SK-MEL-5 (cell line): Measurements from ENCODE around the gene SLN. TPM values are rescaled to one million over a fixed set of nuclear protein-coding genes. Genes with fewer than 3 reads are reported as not detected.

Experiments
- DNase-seq: peaks from one replicate; pipeline ENCODE4 v3.0.0-alpha.2; 2016; ENCODE audit warnings: low read depth, low spot score
- in situ Hi-C: cut with HindIII; loops from 2 replicates; pipeline ENCODE4 v1.10.0; 2016; ENCODE audit warnings: low sequenced_read_pairs, high pct_unique_total_duplicates, low pct_unique_long_range_greater_than_20kb
- total RNA-seq: library from RNA; depleted of rRNA; stranded (reverse); fragments of >200 nt; shearing (Covaris generic); gene quantifications from 2 replicates; pipeline ENCODE4 v1.2.3, GENCODE V29; 2014

Gene SLN
- total RNA-seq, 1 experiment from 2014 or later, result not detected

DNA sequence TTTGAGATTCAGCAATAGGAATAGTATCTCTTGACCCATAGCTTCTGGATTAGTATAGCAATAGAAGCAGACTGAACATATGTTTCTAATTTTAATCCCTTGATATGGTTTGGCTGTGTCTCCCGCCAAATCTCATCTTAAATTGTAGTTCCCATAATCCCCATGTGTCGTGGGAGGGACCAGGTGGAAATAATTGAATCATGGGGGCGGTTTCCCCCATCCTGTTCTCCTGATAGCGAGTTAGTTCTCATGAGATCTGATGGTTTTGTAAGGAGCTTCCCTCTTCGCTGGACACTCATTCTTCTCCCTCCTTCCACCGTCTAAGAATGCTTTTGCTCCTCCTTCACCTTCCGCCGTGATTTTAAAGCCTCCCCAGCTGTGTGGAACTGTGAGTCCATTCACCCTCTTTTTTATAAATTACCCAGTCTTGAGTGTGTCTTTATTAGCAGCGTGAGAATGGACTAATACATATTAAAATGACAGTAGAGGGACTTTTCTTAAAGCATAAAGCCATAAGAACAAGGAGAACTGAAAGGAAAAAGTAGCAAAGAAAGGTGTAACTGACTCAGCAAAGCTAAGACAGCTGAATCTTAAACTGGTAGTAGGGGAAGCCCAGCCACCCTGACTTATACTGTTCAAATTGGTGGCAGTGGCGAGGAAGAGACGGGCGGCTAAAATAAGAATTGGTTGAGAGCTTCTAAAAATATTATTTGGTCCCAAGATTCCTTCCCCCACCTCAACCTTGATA is 20.3 kb upstream of the SLN start:
- DNase-seq, result no peak
- in situ Hi-C loops, result no loop called here

DNA sequence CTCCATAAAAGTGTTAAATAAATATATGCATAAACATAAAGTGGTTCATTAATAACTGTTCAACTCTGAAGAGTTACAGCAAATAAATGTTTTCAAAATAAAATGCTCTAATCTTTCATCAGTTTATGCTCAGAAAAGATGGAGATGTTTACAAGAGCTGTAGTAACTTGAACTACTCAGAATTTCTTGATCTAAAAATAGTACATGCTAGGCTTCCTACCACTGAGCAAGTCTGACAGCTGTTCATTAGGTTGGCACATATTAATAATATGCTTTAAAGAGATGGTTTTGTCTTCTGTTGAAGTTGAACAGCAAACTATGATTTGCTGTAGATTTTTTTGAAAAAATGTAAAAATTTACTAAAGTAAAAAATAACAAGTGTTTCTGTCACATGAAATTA is 10.8 kb upstream of the SLN start:
- in situ Hi-C loops, result no loop called here
- DNase-seq, result no peak

DNA sequence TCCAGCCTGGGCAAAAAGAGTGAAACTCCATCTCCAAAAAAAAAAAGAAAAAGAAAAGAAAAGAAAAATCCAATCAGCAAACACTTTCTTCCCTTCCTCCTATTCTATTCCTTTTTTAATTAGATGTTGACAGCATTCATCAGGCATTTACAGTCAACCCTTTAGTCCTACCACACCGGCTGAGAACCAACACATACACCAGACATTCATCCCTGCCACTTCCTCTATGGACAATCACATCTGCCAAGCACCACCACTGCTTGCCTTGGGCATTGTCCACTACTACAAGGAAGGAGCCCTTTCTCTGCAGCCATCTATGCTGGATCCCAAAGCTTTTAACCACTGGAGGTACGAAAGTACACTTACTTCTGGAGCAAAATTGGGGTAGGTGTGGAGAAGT is 9.4 kb upstream of the SLN start:
- in situ Hi-C loops, result no loop called here
- DNase-seq, result no peak

DNA sequence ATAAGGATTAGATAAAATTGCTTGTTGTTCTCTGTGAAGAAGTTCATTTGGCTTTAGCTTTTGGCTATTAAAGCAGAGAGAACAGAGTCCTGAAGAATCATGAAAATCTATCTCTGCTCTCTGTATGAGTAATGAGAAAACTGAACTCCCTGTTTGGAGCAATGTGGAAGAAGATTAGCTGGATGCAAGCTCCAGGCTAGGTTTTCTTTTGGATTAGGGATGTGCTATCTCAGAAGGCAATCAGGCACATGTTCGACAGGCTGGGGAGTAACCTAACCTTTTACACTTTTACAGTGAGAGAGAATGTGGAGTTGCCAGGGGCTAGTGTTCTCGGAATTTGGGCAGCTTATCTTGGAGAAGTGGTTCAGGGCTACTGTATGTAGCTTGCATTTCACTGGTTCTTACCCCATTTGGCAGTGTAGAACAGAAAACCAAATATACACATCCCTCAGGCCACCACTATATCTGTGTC is 8.5 kb upstream of the SLN start:
- DNase-seq, result no peak
- in situ Hi-C loops, result no loop called here

DNA sequence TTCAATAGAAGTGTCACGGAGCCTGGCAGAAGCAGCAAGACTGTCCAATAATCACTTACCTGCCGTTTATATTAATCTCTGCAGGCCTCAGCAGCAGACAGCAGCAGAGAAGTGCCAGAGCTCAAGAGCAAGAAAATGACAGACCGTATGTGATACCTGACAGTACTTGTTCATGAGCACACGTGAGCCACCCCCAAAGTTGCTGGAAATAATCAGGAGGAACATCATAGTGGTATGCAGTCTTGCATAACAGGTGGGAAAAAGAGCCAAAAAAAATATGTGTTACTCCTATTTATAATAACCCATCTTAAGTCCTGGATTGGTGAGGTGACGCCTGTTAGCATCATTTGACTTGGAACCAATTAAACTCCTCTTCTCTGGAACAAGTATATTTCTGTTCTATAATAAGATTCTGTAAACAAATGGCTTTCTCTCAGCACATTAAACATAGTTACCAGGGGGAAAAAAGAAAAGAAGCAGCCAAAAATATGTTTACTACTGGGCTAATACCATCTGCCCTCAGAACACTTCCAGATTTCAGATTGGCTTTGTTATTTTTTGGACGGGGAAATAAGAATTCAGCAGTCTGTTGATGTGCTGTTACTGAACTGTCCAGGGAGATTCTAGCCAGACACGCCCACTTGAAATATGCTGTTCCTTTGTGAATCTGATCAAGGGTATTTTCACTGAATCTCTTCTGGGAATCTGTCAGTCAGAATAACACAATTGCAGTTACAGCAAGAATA is 7.9 kb upstream of the SLN start:
- in situ Hi-C loops, result no loop called here
- DNase-seq, result no peak

DNA sequence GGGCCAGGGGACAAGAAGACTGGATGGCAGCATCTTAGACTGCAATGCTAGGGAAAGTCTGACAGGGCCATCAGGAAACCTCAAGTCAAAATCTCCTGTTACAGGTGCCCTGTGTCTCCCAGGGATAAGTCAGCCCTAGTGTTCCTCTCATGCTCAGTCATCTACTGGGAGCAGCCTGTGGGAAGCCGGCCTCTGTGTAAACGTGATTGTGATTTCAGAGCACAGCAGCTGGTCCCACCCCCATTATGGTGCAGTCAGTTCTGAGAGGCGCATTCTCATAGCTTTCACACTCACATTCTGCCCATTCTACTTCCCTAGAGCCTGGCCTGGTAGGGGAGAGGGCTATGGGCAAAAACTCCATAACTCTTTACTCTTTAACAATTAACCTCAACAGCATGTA is 7.2 kb upstream of the SLN start:
- DNase-seq, result no peak
- in situ Hi-C loops, result no loop called here

DNA sequence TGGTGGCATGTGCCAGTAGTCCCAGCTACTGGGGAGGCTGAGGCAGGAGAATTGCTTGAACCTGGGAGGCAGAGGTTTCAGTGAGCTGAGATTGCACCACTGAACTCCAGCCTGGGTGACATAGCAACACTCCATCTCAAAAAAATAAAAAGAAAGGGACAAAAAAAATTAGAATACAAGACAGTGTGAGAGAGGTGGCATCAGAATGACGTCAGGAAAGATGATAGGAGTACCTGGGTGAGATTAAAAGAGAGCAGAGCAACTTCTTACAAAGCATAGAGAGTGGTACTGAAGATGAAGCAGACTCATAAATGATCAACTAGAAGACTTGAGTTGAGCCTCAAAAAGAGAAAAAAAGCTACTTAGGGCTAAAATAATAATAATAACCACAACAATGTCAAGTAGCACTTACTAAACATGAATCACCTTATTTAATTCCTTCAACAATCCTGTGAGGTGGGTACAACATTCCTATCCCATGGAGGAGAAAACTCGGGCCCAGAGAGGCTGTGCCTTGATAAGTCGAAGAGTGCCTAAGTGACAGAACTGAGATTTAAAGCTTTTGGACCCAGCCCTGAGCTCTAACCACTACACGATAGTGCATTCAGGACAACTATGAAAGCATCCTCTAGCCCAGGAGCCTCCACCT is 5.2 kb upstream of the SLN start:
- DNase-seq, result no peak
- in situ Hi-C loops, result no loop called here

DNA sequence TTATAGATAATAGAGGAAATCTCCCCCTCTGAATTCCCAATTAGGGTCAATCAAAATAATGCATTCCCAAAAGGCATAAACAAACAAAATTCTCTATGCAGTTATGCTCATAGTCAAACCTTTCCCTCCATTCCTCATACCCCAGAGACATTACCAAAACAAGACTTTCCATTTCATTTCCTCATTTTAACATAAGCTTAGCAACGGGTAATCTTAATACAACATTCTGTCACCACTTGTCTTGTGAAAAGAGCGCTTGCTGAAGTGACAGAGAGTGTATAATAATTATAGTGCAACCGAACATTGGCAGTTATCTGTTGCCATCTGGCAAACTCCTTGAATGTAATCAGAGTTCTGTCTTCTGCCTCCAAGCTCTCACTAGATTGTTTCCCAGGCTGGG is 1.2 kb upstream of the SLN start:
- in situ Hi-C loops, result no loop called here
- no peak for DNase-seq

DNA sequence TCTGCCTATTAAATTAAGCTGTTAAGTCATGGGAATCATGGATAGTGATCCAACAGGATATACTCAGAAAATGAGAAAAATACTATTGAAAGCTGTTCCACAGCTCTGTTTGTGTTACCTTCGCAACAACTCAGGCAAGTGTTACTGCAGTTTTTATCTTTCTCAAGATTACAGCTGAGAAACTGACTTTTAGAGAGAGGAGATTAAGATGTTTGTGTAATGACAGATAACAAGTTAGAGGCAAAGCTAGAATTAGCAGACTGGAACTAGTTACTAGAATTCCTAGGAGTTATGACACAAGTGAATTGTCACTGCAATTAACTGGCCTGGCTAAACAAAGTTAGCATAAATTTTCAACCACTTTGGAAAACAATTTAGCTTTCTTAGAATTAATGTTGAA is 1.6 kb downstream of the SLN start:
- in situ Hi-C loops, result no loop called here
- no peak for DNase-seq

DNA sequence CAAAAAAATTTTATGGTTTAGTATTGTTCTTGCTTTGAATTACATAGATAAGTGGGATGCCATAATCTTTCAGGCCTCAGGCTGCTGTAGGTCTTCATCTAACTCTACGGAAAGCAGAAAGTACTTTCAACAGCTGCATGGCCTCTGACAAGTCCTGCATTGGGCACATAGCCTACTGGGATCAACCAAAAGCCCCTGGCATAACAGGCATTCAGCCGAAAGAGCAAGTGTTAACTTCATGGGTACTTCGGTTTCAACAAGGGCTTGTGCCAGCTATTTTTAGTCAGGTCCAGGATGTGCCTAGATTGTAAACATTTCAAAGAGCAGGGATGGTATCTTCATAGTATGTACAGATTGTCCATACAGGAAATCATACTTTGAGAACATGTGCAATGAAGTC is 3.1 kb downstream of the SLN start:
- no peak for DNase-seq
- in situ Hi-C loops, result no loop called here

DNA sequence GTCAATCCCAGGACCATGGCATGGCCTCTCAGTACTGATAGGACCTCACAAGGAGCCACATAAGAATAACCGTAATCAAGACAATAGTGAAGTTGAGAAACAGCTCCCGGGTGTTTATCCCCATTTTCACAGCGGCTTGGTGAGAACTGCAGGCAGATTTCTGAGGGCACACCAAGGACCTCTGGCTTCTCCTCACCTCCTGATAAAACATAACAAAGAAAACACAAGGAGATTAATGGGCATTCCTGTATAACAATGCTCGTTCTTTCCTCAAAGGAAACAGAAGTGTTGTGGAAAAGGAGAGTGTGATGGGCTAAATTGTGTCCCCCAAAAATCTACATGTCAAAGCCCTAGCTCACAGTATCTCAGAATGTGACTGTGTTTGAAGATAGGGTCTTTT is 4.0 kb downstream of the SLN start:
- DNase-seq, result no peak
- in situ Hi-C loops, result no loop called here

DNA sequence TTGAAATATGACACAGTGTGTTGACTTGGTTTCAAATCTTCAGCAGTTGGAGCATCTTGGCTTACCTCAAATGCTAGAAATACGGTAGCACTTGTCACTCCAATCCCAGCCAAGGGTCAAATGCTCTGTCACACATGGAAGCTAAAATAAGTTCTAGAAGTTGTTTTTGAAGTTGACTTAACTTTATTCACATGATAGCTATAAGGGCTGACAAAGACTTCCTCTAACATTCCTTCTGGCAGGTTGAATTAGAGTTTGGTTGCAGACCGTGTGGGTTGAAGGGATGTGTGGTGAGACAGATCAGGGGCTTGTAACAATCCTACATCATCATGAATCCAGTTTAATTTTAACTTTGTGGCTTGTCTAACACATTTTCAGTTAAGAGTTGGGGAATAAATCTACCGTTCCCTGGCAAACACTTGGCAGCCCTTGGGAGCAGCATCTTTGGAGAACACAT is 4.6 kb downstream of the SLN start:
- no peak for DNase-seq
- in situ Hi-C loops, result no loop called here

DNA sequence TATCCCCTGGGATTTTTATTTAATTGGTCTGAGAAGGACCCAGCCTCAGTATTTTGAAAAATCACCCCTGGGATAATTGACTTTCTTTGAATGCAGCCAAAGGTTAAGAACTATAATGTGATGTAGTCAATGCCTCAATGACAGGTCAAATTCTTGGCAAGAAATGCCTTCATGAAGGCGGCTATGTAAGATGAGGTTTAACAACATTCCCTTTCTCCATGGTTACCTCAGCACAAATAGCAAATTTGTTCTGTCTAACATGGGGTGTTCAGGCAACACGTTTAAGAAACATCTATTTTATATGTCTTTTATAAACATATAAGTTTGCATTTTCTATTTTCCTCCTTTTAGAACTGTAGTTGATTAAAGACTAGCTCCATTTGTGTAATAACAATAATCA is 5.3 kb downstream of the SLN start:
- no peak for DNase-seq
- in situ Hi-C loops, result no loop called here

DNA sequence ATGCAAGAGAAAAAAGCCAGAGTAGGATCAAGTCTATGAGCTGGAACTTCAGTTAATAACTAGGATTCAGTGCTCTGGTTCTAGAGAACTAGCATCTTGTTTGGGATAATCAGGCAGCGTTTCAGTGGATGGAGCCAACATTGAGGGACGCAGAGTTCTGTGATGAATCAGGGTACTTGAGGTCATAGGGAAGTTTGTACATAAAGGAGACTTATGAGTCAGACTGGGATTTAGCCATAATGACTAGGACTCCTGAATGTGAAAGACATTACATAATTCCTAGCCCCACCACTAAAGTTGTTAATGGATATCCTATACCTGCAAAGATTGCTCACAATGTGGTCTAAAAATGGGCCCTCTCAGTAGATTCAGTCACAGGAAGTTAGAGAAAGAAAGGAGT is 6.8 kb downstream of the SLN start:
- in situ Hi-C loops, result no loop called here

DNA sequence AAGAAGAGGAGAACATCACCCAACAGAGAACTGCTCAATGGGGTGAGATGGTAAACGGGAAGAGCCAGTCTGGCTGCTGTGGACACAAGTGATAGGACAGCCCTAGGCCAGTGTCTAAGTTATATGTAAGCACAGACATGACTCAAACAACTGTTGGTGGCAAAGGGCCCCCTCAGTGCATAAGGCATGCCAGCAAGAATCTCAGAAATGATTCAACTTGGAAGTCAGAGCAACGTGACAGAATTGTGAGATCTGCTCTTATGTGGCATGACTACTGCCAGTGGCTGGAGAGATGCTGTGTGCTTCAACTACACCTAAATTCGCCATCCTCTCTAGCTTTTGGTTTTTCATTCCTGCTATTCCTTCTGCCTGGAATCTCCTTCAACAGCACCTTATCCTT is 7.4 kb downstream of the SLN start:
- DNase-seq, result no peak
- in situ Hi-C loops, result no loop called here

More for the DNA sequence above, 6.8 kb downstream of the SLN start:
- DNase-seq, result no peak

DNA sequence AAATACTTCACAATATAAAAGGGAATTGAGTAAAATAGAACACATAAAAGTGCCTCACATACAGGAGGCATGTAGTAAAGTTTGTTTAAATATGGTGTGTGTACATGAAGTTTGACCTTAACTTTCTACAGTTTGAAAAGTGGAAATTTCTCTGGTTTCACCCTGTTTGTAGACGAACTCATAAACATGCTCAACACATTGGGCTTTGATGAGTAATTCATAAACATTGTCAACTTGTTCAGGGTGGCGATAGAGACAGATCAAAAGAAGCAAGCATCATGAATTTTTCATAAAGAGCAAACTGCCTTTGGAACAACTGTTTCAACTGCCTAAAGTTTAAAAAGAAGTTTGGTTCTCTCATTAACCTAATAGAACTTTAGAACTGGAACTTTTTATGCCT is 9.1 kb downstream of the SLN start:
- in situ Hi-C loops, result no loop called here
- no peak for DNase-seq

DNA sequence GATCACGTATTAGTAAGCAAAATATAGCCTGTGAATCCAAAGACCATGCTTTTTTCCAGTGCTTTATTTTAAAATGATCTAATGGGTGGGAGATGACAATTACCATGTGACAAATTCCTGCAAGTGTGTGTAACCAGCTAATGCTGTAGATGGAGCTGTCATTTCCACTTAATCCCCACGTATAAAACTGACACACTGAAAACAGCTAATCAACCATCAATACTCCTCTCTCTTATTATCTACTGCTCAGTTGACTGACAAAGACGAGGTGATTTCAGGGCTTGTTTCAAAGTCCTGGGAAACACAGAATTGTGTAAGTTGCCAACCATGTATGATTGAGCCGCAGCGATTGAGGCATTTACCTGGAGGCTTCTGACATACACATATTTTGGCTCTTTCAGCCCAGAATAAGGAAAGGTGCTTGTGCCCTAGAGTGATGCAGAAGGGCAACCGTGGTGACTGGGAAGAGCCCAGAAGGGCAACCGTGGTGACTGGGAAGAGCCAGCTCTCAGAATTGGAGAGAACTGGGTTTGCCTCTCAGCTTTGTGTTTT is 9.7 kb downstream of the SLN start:
- in situ Hi-C loops, result no loop called here
- DNase-seq, result no peak
